Naive thymus-derived CD4-positive, alpha-beta T cell (primary cell): ENCODE data around the gene FRMD1. TPM values are rescaled to one million over a fixed set of nuclear protein-coding genes. Genes with fewer than 3 reads are reported as not detected.

Source experiments
- ATAC-seq: fragments of 150-1000 bp; cut with Tn5 transposase; 2 replicates; pipeline ENCODE4 v1.10.0; 2021; ENCODE audit warnings: mild to moderate bottlenecking, moderate library complexity
- CTCF ChIA-PET: fragments of 350-600 bp; sonication (Branson Sonifier 250); formaldehyde crosslinking; loops from one replicate; lab custom pipeline; 2021; ENCODE audit warnings: antibody characterized with exemption; lab: Charles Lee
- POLR2A ChIA-PET: fragments of 350-600 bp; sonication (Branson Sonifier 250); formaldehyde crosslinking; loops from one replicate; lab custom pipeline; 2021; ENCODE audit warnings: antibody characterized with exemption, inconsistent platforms; lab: Charles Lee
- DNase-seq, 9 donors: peaks; one replicate each; pipeline versions ENCODE4 v3.0.0 to v3.0.0-alpha.2; 2020 to 2022; ENCODE audit warnings: mixed read lengths in 1 of 9
- H3K27ac ChIP-seq: one replicate; pipeline ENCODE4 v1.7.0; 2013; ENCODE audit warnings: mild to moderate bottlenecking, low read depth, low read length, moderate library complexity
- H3K27me3 ChIP-seq, 2 donors: one replicate each; pipeline ENCODE4 v1.7.0; 2013; ENCODE audit warnings: low read length in 2 of 2, mild to moderate bottlenecking in 2 of 2, moderate library complexity in 2 of 2; ENCODE audit not compliant: control insufficient read depth in 2 of 2, insufficient read depth in 2 of 2
- H3K36me3 ChIP-seq, 3 experiments: 1 replicate in 2 of 3; 2 replicates in 1 of 3; pipeline ENCODE4 v1.7.0; 2013; ENCODE audit warnings: low read length in 3 of 3, mild to moderate bottlenecking in 3 of 3, moderate library complexity in 1 of 3; ENCODE audit not compliant: insufficient read depth in 3 of 3, control insufficient read depth in 2 of 3
- H3K4me1 ChIP-seq, 2 donors: one replicate each; pipeline ENCODE4 v1.7.0; 2013; ENCODE audit warnings: low read length in 2 of 2, mild to moderate bottlenecking in 2 of 2, moderate library complexity in 1 of 2; ENCODE audit not compliant: control insufficient read depth in 2 of 2, insufficient read depth in 2 of 2
- H3K4me3 ChIP-seq: 2 replicates; pipeline ENCODE4 v1.7.0; 2013; ENCODE audit warnings: mild to moderate bottlenecking, low read length
- H3K9me3 ChIP-seq, 3 experiments: 1 replicate in 2 of 3; 2 replicates in 1 of 3; pipeline ENCODE4 v1.7.0; 2013; ENCODE audit warnings: low read length in 3 of 3; ENCODE audit not compliant: control insufficient read depth in 2 of 3
- H3K27ac Mint-ChIP-seq, 9 donors: one replicate each; pipeline ENCODE4 v1.8.0; 2020 to 2022; ENCODE audit warnings: mixed read lengths in 9 of 9, mild to moderate bottlenecking in 8 of 9, moderate library complexity in 5 of 9, inconsistent platforms in 2 of 9
- H3K27me3 Mint-ChIP-seq, 5 donors: one replicate each; pipeline ENCODE4 v1.8.0; 2021 to 2022; ENCODE audit warnings: mixed read lengths in 5 of 5, mild to moderate bottlenecking in 1 of 5
- H3K36me3 Mint-ChIP-seq, 5 donors: one replicate each; pipeline ENCODE4 v1.8.0; 2020 to 2022; ENCODE audit warnings: mixed read lengths in 5 of 5, mild to moderate bottlenecking in 3 of 5, inconsistent platforms in 1 of 5
- H3K4me1 Mint-ChIP-seq, 7 donors: one replicate each; pipeline ENCODE4 v1.8.0; 2020 to 2022; ENCODE audit warnings: mixed read lengths in 7 of 7, mild to moderate bottlenecking in 3 of 7, inconsistent platforms in 1 of 7
- H3K4me3 Mint-ChIP-seq, 10 donors: one replicate each; pipeline ENCODE4 v1.8.0; 2020 to 2022; ENCODE audit warnings: mild to moderate bottlenecking in 10 of 10, mixed read lengths in 10 of 10, moderate library complexity in 6 of 10, inconsistent platforms in 2 of 10
- H3K9me3 Mint-ChIP-seq, 11 donors: one replicate each; pipeline ENCODE4 v1.8.0; 2020 to 2022; ENCODE audit warnings: mixed read lengths in 11 of 11, mild to moderate bottlenecking in 4 of 11, inconsistent platforms in 1 of 11, moderate library complexity in 1 of 11
- intact Hi-C, 2 donors: fragments of 100-400 bp; cut with micrococcal nuclease; formaldehyde crosslinking; loops; one replicate each; pipeline ENCODE4 v1.15.1; 2023
- polyA plus RNA-seq, 2 donors: library from polyadenylated mRNA; unstranded; fragments of 300-500 nt; fragmentation: Illumina TruSeq; gene quantifications; one replicate each; pipeline ENCODE4 v1.2.3, GENCODE V29; 2021
- total RNA-seq, 6 experiments: library from RNA in 5 of 6; stranded (reverse) in 5 of 6; gene quantifications; 1 replicate in 5 of 6; 2 replicates in 1 of 6; pipeline ENCODE4 v1.2.3 and lab custom pipeline; 2021 to 2026

The FRMD1 gene
- total and polyA plus RNA-seq, 7 experiments from 2014 or later, result not detected

DNA sequence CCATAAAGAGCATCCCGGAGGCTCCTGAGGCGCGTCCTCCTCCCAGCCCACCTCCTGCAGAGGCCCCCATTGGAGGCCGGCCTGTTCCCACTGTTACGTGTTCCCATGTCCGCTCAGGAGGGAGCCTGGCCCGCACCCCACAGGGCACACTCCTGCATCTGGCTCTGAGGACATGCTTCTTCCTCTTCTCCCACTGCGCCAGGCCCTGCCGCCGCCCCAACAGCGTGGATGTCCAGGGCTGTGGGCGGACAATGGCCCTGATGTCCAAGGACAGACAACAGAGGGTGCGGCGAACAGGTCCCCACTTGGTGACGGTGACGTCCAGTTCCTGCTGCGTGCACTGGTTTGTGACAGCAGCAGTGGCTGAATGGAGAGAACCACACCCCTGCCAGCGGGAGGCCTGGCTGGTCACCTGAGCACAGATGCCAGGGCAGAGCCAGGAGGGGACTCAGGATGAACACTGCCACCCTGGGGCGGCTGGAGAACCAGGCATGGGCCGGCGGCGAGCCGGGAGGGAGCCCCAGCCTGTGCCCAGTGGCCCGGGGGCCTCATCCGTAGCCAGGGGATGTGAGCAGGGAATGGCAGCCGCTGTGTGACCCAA lies 26.6 kb downstream of the FRMD1 start:
- Histone ChIP-seq H3K4me1 (no peaks in the 10 kb centered on the region), H3K4me3 (no peak overlapping the region), H3K27me3 (no peaks in the 10 kb centered on the region), H3K36me3 (no peaks in the 10 kb centered on the region), H3K9me3 (no peaks in the 10 kb centered on the region), H3K27ac (no peak overlapping the region)
- no peak for ATAC-seq
- Mint-ChIP-seq H3K27me3 (no peaks in the 10 kb centered on the region), H3K36me3 (no peaks in the 10 kb centered on the region), H3K4me3 (no peak overlapping the region), H3K9me3 (no peaks in the 10 kb centered on the region), H3K27ac (no peak overlapping the region), H3K4me1 (no peaks in the 10 kb centered on the region)
- DNase-seq, result no peak
- ChIA-PET CTCF (no interaction called here), POLR2A (no interaction called here)
- intact Hi-C loops, result no loop called here

GRCh38 chr6:168051648-168052047 lies 27.4 kb downstream of the FRMD1 start:
- CTCF ChIA-PET, result no interaction called here
- no peaks in the 10 kb centered on the region for H3K4me1 Mint-ChIP-seq
- H3K36me3 ChIP-seq, result no peaks in the 10 kb centered on the region
- POLR2A ChIA-PET, result no interaction called here
- intact Hi-C loops, result no loop called here
- no peak for DNase-seq
- H3K4me3 Mint-ChIP-seq, result no peak overlapping the region
- no peak overlapping the region for H3K27ac ChIP-seq
- H3K27me3 Mint-ChIP-seq, result no peaks in the 10 kb centered on the region
- no peaks in the 10 kb centered on the region for H3K9me3 Mint-ChIP-seq
- no peak overlapping the region for H3K27ac Mint-ChIP-seq
- no peaks in the 10 kb centered on the region for H3K27me3 ChIP-seq
- H3K36me3 Mint-ChIP-seq, result no peaks in the 10 kb centered on the region
- no peaks in the 10 kb centered on the region for H3K9me3 ChIP-seq
- no peak overlapping the region for H3K4me3 ChIP-seq
- no peaks in the 10 kb centered on the region for H3K4me1 ChIP-seq
- no peak for ATAC-seq

- H3K27ac Mint-ChIP-seq, result no peak overlapping the region
- DNase-seq (no peak), ATAC-seq (no peak)
- Histone ChIP-seq H3K27me3 (no peaks in the 10 kb centered on the region), H3K27ac (no peak overlapping the region), H3K4me3 (no peak overlapping the region), H3K36me3 (no peaks in the 10 kb centered on the region), H3K4me1 (no peaks in the 10 kb centered on the region), H3K9me3 (no peaks in the 10 kb centered on the region)
- H3K4me3 Mint-ChIP-seq, result no peak overlapping the region
- no peaks in the 10 kb centered on the region for H3K36me3 Mint-ChIP-seq
- no peaks in the 10 kb centered on the region for H3K9me3 Mint-ChIP-seq
- CTCF ChIA-PET, result no interaction called here
- no peaks in the 10 kb centered on the region for H3K27me3 Mint-ChIP-seq
- POLR2A ChIA-PET, result no interaction called here
- H3K4me1 Mint-ChIP-seq, result no peaks in the 10 kb centered on the region
- intact Hi-C loops, result no loop called here
Observed at GRCh38 chr6:168050881-168051586, 28.0 kb downstream of the FRMD1 start.

- Mint-ChIP-seq H3K4me1 (no peaks in the 10 kb centered on the region), H3K36me3 (no peaks in the 10 kb centered on the region), H3K9me3 (no peaks in the 10 kb centered on the region), H3K27me3 (no peaks in the 10 kb centered on the region), H3K27ac (no peak overlapping the region), H3K4me3 (no peak overlapping the region)
- ChIA-PET POLR2A (no interaction called here), CTCF (no interaction called here)
- no peak overlapping the region for H3K4me3 ChIP-seq
- ATAC-seq (no peak), DNase-seq (no peak)
- H3K4me1 ChIP-seq, result no peaks in the 10 kb centered on the region
- no peak overlapping the region for H3K27ac ChIP-seq
- H3K27me3 ChIP-seq, result no peaks in the 10 kb centered on the region
- H3K9me3 ChIP-seq, result no peaks in the 10 kb centered on the region
- intact Hi-C loops, result no loop called here
- H3K36me3 ChIP-seq, result no peaks in the 10 kb centered on the region
Observed at GRCh38 chr6:168050225-168050880, 28.7 kb downstream of the FRMD1 start.

- no peaks in the 10 kb centered on the region for H3K36me3 Mint-ChIP-seq
- H3K36me3 ChIP-seq, result no peaks in the 10 kb centered on the region
- H3K9me3 ChIP-seq, result no peaks in the 10 kb centered on the region
- ChIA-PET POLR2A (no interaction called here), CTCF (no interaction called here)
- H3K9me3 Mint-ChIP-seq, result no peaks in the 10 kb centered on the region
- no peak for DNase-seq
- no peak overlapping the region for H3K4me3 Mint-ChIP-seq
- H3K4me3 ChIP-seq, result no peak overlapping the region
- ATAC-seq, result no peak
- H3K4me1 Mint-ChIP-seq, result no peaks in the 10 kb centered on the region
- intact Hi-C loops, result no loop called here
- H3K27me3 Mint-ChIP-seq, result no peaks in the 10 kb centered on the region
- H3K27ac Mint-ChIP-seq, result no peak overlapping the region
- H3K27ac ChIP-seq, result no peak overlapping the region
- H3K27me3 ChIP-seq, result no peaks in the 10 kb centered on the region
- no peaks in the 10 kb centered on the region for H3K4me1 ChIP-seq
Observed at GRCh38 chr6:168049706-168050224, 29.2 kb downstream of the FRMD1 start.

GRCh38 chr6:168049277-168049676 lies 29.7 kb downstream of the FRMD1 start:
- ChIA-PET CTCF (no interaction called here), POLR2A (no interaction called here)
- no peaks in the 10 kb centered on the region for H3K4me1 Mint-ChIP-seq
- ATAC-seq (no peak), DNase-seq (no peak)
- no peaks in the 10 kb centered on the region for H3K36me3 Mint-ChIP-seq
- no peaks in the 10 kb centered on the region for H3K27me3 Mint-ChIP-seq
- H3K9me3 Mint-ChIP-seq, result no peaks in the 10 kb centered on the region
- H3K27ac ChIP-seq, result no peak overlapping the region
- no peak overlapping the region for H3K27ac Mint-ChIP-seq
- H3K4me3 ChIP-seq, result no peak overlapping the region
- no peak overlapping the region for H3K4me3 Mint-ChIP-seq
- H3K36me3 ChIP-seq, result no peaks in the 10 kb centered on the region
- H3K4me1 ChIP-seq, result no peaks in the 10 kb centered on the region
- no peaks in the 10 kb centered on the region for H3K9me3 ChIP-seq
- H3K27me3 ChIP-seq, result no peaks in the 10 kb centered on the region
- intact Hi-C loops, result no loop called here

GRCh38 chr6:168048724-168049025 lies 30.3 kb downstream of the FRMD1 start:
- ChIA-PET POLR2A (no interaction called here), CTCF (no interaction called here)
- no peaks in the 10 kb centered on the region for H3K36me3 ChIP-seq
- no peaks in the 10 kb centered on the region for H3K27me3 Mint-ChIP-seq
- intact Hi-C loops, result no loop called here
- H3K4me3 Mint-ChIP-seq, result no peak overlapping the region
- H3K36me3 Mint-ChIP-seq, result no peaks in the 10 kb centered on the region
- H3K9me3 ChIP-seq, result no peaks in the 10 kb centered on the region
- DNase-seq (no peak), ATAC-seq (no peak)
- no peak overlapping the region for H3K27ac ChIP-seq
- H3K4me1 ChIP-seq, result no peaks in the 10 kb centered on the region
- no peaks in the 10 kb centered on the region for H3K9me3 Mint-ChIP-seq
- no peak overlapping the region for H3K27ac Mint-ChIP-seq
- H3K27me3 ChIP-seq, result no peaks in the 10 kb centered on the region
- H3K4me1 Mint-ChIP-seq, result no peaks in the 10 kb centered on the region
- no peak overlapping the region for H3K4me3 ChIP-seq
